GM12878 (cell line): ENCODE measurements around the gene KDELR1. TPM values are rescaled to one million over a fixed set of nuclear protein-coding genes. Genes with fewer than 3 reads are reported as not detected.

Experiments used
- ATF7 ChIP-seq: fragments of 450-650 bp; IDR thresholded peaks from 2 replicates; pipeline ENCODE4 v1.6.1; 2016; ENCODE audit warnings: low read depth, mild to moderate bottlenecking
- BCL3 ChIP-seq: IDR thresholded peaks from 2 replicates; pipeline ENCODE4 v1.6.1; 2011; ENCODE audit warnings: borderline replicate concordance, low read depth, mild to moderate bottlenecking, moderate library complexity, low read length; ENCODE audit not compliant: insufficient read depth, poor library complexity, severe bottlenecking
- BHLHE40 ChIP-seq, 2 experiments: fragments of 450-650 bp in 1 of 2; IDR thresholded peaks; 2 replicates each; pipeline ENCODE4 v1.6.1; 2011 to 2017; ENCODE audit warnings: low read depth in 2 of 2, borderline replicate concordance in 1 of 2, improper control_type of control experiment in 1 of 2, low read length in 1 of 2, mild to moderate bottlenecking in 1 of 2
- BRCA1 ChIP-seq: IDR thresholded peaks from 2 replicates; pipeline ENCODE4 v1.6.1; 2011; ENCODE audit warnings: low read depth, low read length, improper control_type of control experiment
- GATAD2B ChIP-seq: fragments of 450-650 bp; conservative IDR thresholded peaks from 2 replicates; pipeline ENCODE4 v1.6.1; 2017; ENCODE audit warnings: low read depth, mild to moderate bottlenecking, moderate library complexity
- HSF1 ChIP-seq: fragments of 150-350 bp; IDR thresholded peaks from 2 replicates; pipeline ENCODE4 v1.6.1; 2014; ENCODE audit warnings: mild to moderate bottlenecking, low read depth, low read length
- LARP7 ChIP-seq: fragments of 450-650 bp; IDR thresholded peaks from 2 replicates; pipeline ENCODE4 v1.6.1; 2017; ENCODE audit warnings: mild to moderate bottlenecking
- MAX ChIP-seq: IDR thresholded peaks from 2 replicates; pipeline ENCODE4 v1.6.1; 2012; ENCODE audit warnings: low read depth, low read length, improper control_type of control experiment
- MTA3 ChIP-seq: IDR thresholded peaks from 2 replicates; pipeline ENCODE4 v1.6.1; 2012; ENCODE audit warnings: low read length, inconsistent platforms, borderline replicate concordance
- POLR2AphosphoS2 ChIP-seq: IDR thresholded peaks from 2 replicates; pipeline ENCODE4 v1.6.1; 2011; ENCODE audit warnings: low read depth, mild to moderate bottlenecking, low read length, improper control_type of control experiment, moderate library complexity
- POLR2AphosphoS5 ChIP-seq: IDR thresholded peaks from 2 replicates; pipeline ENCODE4 v1.6.1; 2011; ENCODE audit warnings: mild to moderate bottlenecking, low read length, inconsistent platforms
- RB1 ChIP-seq: fragments of 450-650 bp; formaldehyde crosslinking; IDR thresholded peaks from 2 replicates; pipeline ENCODE4 v1.6.1; 2017; ENCODE audit warnings: mild to moderate bottlenecking, borderline replicate concordance
- RELA ChIP-seq: fragments of 450-650 bp; IDR thresholded peaks from 2 replicates; pipeline ENCODE4 v1.8.0; 2014; ENCODE audit warnings: borderline replicate concordance; ENCODE audit not compliant: partially characterized antibody
- RELB ChIP-seq: fragments of 450-650 bp; IDR thresholded peaks from 2 replicates; pipeline ENCODE4 v1.6.1; 2017; ENCODE audit warnings: low read depth, mild to moderate bottlenecking, moderate library complexity
- SMAD1 ChIP-seq: fragments of 450-650 bp; IDR thresholded peaks from 2 replicates; pipeline ENCODE4 v1.6.1; 2018; ENCODE audit warnings: mild to moderate bottlenecking, low read depth; ENCODE audit not compliant: partially characterized antibody
- SUZ12 ChIP-seq: fragments of 200-600 bp; sonication (generic); IDR thresholded peaks from one replicate; pipeline ENCODE4 v1.6.1; 2018; ENCODE audit warnings: antibody characterized with exemption, mild to moderate bottlenecking; ENCODE audit not compliant: unreplicated experiment
- YBX1 ChIP-seq: fragments of 450-650 bp; IDR thresholded peaks from 2 replicates; pipeline ENCODE4 v1.6.1; 2016; ENCODE audit warnings: antibody characterized with exemption
- ZBTB40 ChIP-seq: fragments of 450-650 bp; IDR thresholded peaks from 2 replicates; pipeline ENCODE4 v1.6.1; 2016; ENCODE audit warnings: mild to moderate bottlenecking, moderate library complexity, borderline replicate concordance
- ZNF622 ChIP-seq: fragments of 450-650 bp; IDR thresholded peaks from 2 replicates; pipeline ENCODE4 v1.6.1; 2017; ENCODE audit warnings: mild to moderate bottlenecking, inconsistent platforms
- polyA plus RNA-seq, 11 experiments: library from polyadenylated mRNA; depleted of rRNA in 4 of 11; unstranded in 6 of 11; stranded (reverse) in 5 of 11; fragments of >200 nt; fragmentation: Nextera tagmentation in 4 of 11; fragmentation: Illumina TruSeq in 1 of 11; extraction: Ambion mirVana in 4 of 11; extraction: Trizol in 1 of 11; gene quantifications; 1 replicate in 1 of 11; 2 replicates in 10 of 11; pipeline versions ENCODE4 v1.2.1 to v1.2.3, GENCODE V29; 2011 to 2016; ENCODE audit warnings: inconsistent platforms in 2 of 11, missing spikeins in 2 of 11, low read depth in 1 of 11
- total RNA-seq, 4 experiments: library from RNA; depleted of rRNA in 3 of 4; stranded (reverse); fragments of >200 nt in 3 of 4; fragmentation: Illumina TruSeq in 1 of 4; extraction: Trizol in 1 of 4; gene quantifications; 2 replicates each; pipeline versions ENCODE4 v1.2.1 to v1.2.3, GENCODE V29; 2013 to 2021

KDELR1 gene
- total and polyA plus RNA-seq, 10 of the 15 experiments (the other 5 are each of a cell fraction or from before 2014, with no cell fraction given) = 2.3 to 71.0 (median 45.2) TPM

GRCh38 chr19:48419158-48419920 is 28.0 kb upstream of the KDELR1 start (continued):
- TF ChIP-seq ZBTB40 = peak; percentile 57; the same call in 1 of the 2 replicates
- no peak for TF ChIP-seq YBX1
- TF ChIP-seq MAX = no peak
- peak; percentile 36; the same call in 1 of the 2 replicates for TF ChIP-seq RELB
- TF ChIP-seq BCL3 = no peak
- no peak for TF ChIP-seq SUZ12
- TF ChIP-seq POLR2AphosphoS2 = no peak
- no peak for TF ChIP-seq ATF7
- no peak for TF ChIP-seq SMAD1
- TF ChIP-seq GATAD2B = no peak
- peak; percentile 84 to 93 for TF ChIP-seq BHLHE40 (IDR thresholded peaks at IDR 0.05; ENCODE audit: borderline replicate concordance in 1 of 2, low read depth in 2 of 2, low read length in 1 of 2)
- no peak for TF ChIP-seq POLR2AphosphoS5
- TF ChIP-seq BRCA1 = no peak
- TF ChIP-seq MTA3 = no peak
- no peak for TF ChIP-seq HSF1
- TF ChIP-seq RB1 = no peak
- TF ChIP-seq LARP7 = peak; percentile 66; the same call in 1 of the 2 replicates
- no peak for TF ChIP-seq RELA
- TF ChIP-seq ZNF622 = no peak
